Chondrocyte (in vitro differentiated cells): ENCODE measurements around the gene FLNB. TPM values are rescaled to one million over a fixed set of nuclear protein-coding genes. Genes with fewer than 3 reads are reported as not detected.
"Not testable (repeated sequence)": the region's sequence is repeated elsewhere in the genome, so short reads cannot be mapped to it uniquely, and the experiment has no call there.

Source experiments
- DNase-seq: peaks from one replicate; pipeline ENCODE4 v3.0.0; 2021; ENCODE audit warnings: mixed read lengths, low spot score
- H3K27ac Mint-ChIP-seq: one replicate; pipeline ENCODE4 v1.8.0; 2021; ENCODE audit warnings: mild to moderate bottlenecking, moderate library complexity, mixed read lengths; ENCODE audit not compliant: unreplicated experiment
- H3K27me3 Mint-ChIP-seq: 2 replicates; pipeline ENCODE4 v1.8.0; 2021; ENCODE audit warnings: low read depth, mixed read lengths
- H3K36me3 Mint-ChIP-seq: 2 replicates; pipeline ENCODE4 v1.8.0; 2021; ENCODE audit warnings: low read depth, mixed read lengths
- H3K4me1 Mint-ChIP-seq: 2 replicates; pipeline ENCODE4 v1.8.0; 2021; ENCODE audit warnings: low read depth, mild to moderate bottlenecking, mixed read lengths
- H3K4me3 Mint-ChIP-seq: one replicate; pipeline ENCODE4 v1.8.0; 2021; ENCODE audit warnings: mild to moderate bottlenecking, moderate library complexity, mixed read lengths; ENCODE audit not compliant: unreplicated experiment
- H3K9me3 Mint-ChIP-seq: 2 replicates; pipeline ENCODE4 v1.8.0; 2021; ENCODE audit warnings: low read depth, mixed read lengths
- CTCF ChIP-seq: fragments of 200-600 bp; sonication (generic); IDR thresholded peaks from 2 replicates; pipeline ENCODE4 v1.5.0; 2021; ENCODE audit warnings: antibody characterized with exemption, mild to moderate bottlenecking, moderate library complexity
- total RNA-seq: library from RNA; stranded (reverse); gene quantifications from 3 replicates; pipeline ENCODE4 v1.2.1, GENCODE V29; 2021

FLNB gene
- total RNA-seq, 1 donor from 2014 or later = 70.2 TPM

- TF ChIP-seq CTCF = no peak
- Mint-ChIP-seq H3K27ac (peak overlapping the region; percentile 90), H3K9me3 (no peaks in the 10 kb centered on the region), H3K27me3 (no peaks in the 10 kb centered on the region), H3K4me1 (peaks cover 59% of the 10 kb centered on the region), H3K36me3 (no peaks in the 10 kb centered on the region), H3K4me3 (no peak overlapping the region)
- no peak for DNase-seq
Observed at GRCh38 chr3:58052373-58053273, 44.4 kb downstream of the FLNB start.

DNA sequence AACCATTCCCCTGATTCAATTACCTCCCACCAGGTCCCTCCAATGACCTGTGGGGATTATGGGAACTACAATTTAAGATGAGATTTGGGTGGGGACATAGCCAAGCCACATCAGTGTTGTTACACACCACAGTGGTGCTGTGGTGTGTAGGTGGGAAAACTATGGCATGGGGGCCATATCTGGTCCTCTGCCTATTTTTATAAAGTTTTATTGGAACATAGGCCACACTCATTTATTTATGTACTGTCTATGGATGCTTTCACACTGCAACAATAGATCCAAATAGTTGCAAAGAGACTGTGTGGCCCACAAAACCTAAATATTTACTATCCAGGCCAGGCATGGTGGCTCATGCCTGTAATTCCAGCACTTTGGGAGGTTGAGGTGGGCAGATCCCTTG is 46.4 kb downstream of the FLNB start:
- H3K4me3 Mint-ChIP-seq = no peak overlapping the region
- H3K36me3 Mint-ChIP-seq = no peaks in the 10 kb centered on the region
- no peak overlapping the region for H3K27ac Mint-ChIP-seq
- H3K9me3 Mint-ChIP-seq = no peaks in the 10 kb centered on the region
- H3K4me1 Mint-ChIP-seq = peaks cover 52% of the 10 kb centered on the region
- H3K27me3 Mint-ChIP-seq = no peaks in the 10 kb centered on the region
- no peak for TF ChIP-seq CTCF
- DNase-seq = no peak

GRCh38 chr3:58055314-58055713 is 47.1 kb downstream of the FLNB start:
- H3K9me3 Mint-ChIP-seq = no peaks in the 10 kb centered on the region

GRCh38 chr3:58055891-58056290 is 47.7 kb downstream of the FLNB start:
- DNase-seq, H3K36me3 Mint-ChIP-seq, H3K27me3 Mint-ChIP-seq, H3K4me3 Mint-ChIP-seq, H3K9me3 Mint-ChIP-seq, H3K27ac Mint-ChIP-seq: not testable (repeated sequence)
- peaks cover 50% of the 10 kb centered on the region for H3K4me1 Mint-ChIP-seq

More at GRCh38 chr3:58055314-58055713, 47.1 kb downstream of the FLNB start:
- Mint-ChIP-seq H3K36me3 (no peaks in the 10 kb centered on the region), H3K4me3 (no peak overlapping the region), H3K27me3 (no peaks in the 10 kb centered on the region), H3K27ac (no peak overlapping the region), H3K4me1 (peaks cover 51% of the 10 kb centered on the region)
- TF ChIP-seq CTCF = no peak
- DNase-seq = no peak

- no peak for TF ChIP-seq CTCF
- Mint-ChIP-seq H3K9me3 (no peaks in the 10 kb centered on the region), H3K36me3 (no peaks in the 10 kb centered on the region), H3K4me1 (peaks cover 48% of the 10 kb centered on the region), H3K27me3 (no peaks in the 10 kb centered on the region), H3K27ac (peak overlapping the region; percentile 89), H3K4me3 (no peak overlapping the region)
- no peak for DNase-seq
Observed at GRCh38 chr3:58058361-58059263, 50.4 kb downstream of the FLNB start.
